Measurements from ENCODE around the gene CEND1.

DNA sequence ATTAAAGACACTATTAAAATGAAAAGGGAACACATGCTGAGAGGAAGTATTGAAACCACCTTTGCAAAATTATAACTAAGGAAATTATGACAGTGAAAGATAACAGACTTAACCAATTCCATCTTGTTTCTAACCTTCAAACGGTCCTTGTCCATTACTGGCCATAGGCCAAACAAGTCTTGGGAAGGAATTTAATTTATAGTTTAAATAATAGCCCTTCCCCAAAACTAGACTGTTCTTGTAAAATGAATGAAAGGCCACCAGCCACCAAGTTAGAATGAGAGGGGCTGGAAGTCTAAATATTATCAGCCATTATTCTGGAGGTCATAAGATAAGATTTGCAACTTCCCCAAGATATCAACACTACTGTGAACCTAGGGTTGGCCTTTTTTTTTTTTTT, 44.5 kb downstream of the CEND1 start:
- TF ChIP-seq POLR2A (IDR thresholded peaks at IDR 0.05) = no peak
- TF ChIP-seq, protein P1, sequence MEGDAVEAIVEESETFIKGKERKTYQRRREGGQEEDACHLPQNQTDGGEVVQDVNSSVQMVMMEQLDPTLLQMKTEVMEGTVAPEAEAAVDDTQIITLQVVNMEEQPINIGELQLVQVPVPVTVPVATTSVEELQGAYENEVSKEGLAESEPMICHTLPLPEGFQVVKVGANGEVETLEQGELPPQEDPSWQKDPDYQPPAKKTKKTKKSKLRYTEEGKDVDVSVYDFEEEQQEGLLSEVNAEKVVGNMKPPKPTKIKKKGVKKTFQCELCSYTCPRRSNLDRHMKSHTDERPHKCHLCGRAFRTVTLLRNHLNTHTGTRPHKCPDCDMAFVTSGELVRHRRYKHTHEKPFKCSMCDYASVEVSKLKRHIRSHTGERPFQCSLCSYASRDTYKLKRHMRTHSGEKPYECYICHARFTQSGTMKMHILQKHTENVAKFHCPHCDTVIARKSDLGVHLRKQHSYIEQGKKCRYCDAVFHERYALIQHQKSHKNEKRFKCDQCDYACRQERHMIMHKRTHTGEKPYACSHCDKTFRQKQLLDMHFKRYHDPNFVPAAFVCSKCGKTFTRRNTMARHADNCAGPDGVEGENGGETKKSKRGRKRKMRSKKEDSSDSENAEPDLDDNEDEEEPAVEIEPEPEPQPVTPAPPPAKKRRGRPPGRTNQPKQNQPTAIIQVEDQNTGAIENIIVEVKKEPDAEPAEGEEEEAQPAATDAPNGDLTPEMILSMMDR (IDR thresholded peaks at IDR 0.05) = no peak

Data from thyroid gland (tissue), 4 donors.